ENCODE measurements around the gene PAFAH2.

The PAFAH2 gene

DNA sequence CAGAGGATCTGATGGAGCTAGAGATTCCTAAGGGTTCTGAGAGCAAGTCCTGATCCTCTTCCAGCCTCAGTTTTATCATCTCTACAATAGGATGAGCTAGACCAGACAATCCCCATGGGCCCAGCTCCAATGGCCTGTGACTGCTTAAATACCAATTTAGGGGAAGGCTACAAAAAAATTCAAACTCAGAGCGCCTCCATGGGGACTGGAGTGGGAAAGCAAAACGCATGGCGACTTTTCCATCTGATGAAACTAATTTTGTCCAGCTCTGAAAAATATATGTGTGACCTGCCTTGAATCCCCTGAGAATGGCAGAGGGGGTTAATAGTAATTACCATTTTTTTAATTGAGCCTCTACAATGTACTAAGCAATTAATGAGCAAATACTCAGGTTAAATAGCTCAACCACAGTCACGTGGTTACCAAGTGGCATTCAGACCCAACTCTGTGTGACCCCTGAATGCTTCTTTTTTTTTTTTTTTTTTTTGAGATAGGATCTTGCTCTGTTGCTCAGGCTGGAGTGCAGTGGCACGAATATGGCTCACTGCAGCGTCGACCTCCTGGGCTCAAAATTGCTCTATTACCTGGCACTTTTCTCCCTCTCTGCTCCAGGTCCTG lies 32.1 kb upstream of the PAFAH2 start:
- DNase-seq (ENCODE audit: low read depth) = no peak
- no peak overlapping the region for H3K4me3 ChIP-seq (ENCODE audit: low read length)
- peak; percentile 16 for TF ChIP-seq CTCF (conservative IDR thresholded peaks at IDR 0.05; ENCODE audit: low read depth, low read length)

DNA sequence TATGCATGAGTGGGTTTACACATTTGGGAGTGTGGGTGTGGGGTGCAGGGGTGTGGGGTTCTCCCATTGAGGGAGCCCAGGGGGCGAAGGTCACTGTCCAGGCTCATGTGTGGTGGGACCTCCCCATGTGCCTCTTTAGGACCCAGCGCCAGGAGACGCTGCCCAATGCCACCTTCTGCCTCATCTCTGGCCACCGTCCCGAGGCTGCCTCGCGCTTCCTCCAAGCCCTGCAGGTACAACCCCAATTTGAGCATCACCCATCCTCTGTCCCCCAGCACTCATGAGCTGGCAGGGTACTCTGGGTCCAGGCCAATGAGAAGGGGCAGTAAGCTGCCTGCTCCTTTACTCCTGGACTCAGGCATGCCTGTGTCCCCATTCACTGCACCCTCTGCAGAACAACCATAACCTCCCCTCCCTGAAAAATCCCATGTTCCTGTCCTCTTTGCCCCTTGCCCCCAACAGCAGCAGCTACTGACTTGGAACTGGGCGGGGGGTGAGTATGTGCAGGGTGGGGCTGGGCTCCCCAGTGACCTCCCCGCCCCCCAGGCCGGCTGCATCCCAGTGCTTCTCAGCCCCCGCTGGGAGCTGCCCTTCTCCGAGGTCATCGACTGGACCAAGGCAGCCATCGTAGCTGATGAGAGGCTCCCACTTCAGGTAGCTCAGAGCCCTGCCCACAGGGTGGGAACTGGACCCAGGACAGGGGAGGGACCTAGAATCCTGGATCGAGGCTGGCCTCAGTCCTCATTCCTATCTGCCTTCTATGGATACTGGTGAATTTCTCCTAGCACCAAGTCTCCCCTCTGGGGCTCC lies 31.4 kb upstream of the PAFAH2 start:
- TF ChIP-seq CTCF (conservative IDR thresholded peaks at IDR 0.05; ENCODE audit: low read depth, low read length) = no peak
- DNase-seq (ENCODE audit: low read depth) = no peak
- H3K4me3 ChIP-seq (ENCODE audit: low read length) = no peak overlapping the region

DNA sequence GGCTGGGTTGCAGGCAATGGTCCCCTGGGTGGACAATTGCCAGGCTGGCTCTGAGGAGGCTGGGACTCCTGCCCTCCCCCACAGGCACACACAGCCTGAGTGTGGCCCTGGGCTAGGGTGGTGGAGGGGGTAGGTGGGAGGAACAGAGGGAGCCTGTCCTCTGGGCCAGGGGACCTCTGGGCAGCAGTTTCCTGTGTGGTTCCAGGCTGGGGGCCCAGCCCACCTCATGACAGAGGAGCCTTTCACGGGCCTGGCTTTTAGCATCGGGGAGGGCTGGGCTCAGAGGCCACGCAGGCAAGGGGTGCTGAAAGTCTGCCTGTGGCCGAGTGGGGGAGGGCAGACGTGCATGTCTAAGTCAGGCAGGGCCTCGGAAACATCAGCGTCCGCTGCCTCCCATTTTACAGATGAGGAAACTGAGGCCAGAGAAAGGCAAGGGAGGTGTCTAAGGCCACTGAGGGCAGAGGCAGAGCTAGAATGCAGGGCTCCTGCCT lies 30.7 kb upstream of the PAFAH2 start:
- no peak overlapping the region for H3K4me3 ChIP-seq (ENCODE audit: low read length)
- no peak for DNase-seq (ENCODE audit: low read depth)
- no peak for TF ChIP-seq CTCF (conservative IDR thresholded peaks at IDR 0.05; ENCODE audit: low read depth, low read length)

GRCh38 chr1:26027716-26028489 lies 30.0 kb upstream of the PAFAH2 start:
- TF ChIP-seq CTCF (conservative IDR thresholded peaks at IDR 0.05; ENCODE audit: low read depth, low read length) = no peak
- no peak for DNase-seq (ENCODE audit: low read depth)
- no peak overlapping the region for H3K4me3 ChIP-seq (ENCODE audit: low read length)

GRCh38 chr1:26025517-26025916 lies 27.7 kb upstream of the PAFAH2 start:
- no peak for DNase-seq (ENCODE audit: low read depth)
- no peak overlapping the region for H3K4me3 ChIP-seq (ENCODE audit: low read length)
- TF ChIP-seq CTCF (conservative IDR thresholded peaks at IDR 0.05; ENCODE audit: low read depth, low read length) = no peak

- no peak overlapping the region for H3K4me3 ChIP-seq (ENCODE audit: low read length)
- TF ChIP-seq CTCF (conservative IDR thresholded peaks at IDR 0.05; ENCODE audit: low read depth, low read length) = no peak
- DNase-seq (ENCODE audit: low read depth) = no peak
These were observed 27.2 kb upstream of the PAFAH2 start for GRCh38 chr1:26025060-26025459.
